ENCODE results near the gene TENT4B. TPM values are rescaled to one million over a fixed set of nuclear protein-coding genes. Genes with fewer than 3 reads are reported as not detected.

The TENT4B gene
- total RNA-seq, 6 donors from 2014 or later = 7.2 to 19.2 (median 10.6) TPM

GRCh38 chr16:50272687-50273381 lies 119.7 kb downstream of the TENT4B start:
- DNase-seq (no peak), ATAC-seq (ENCODE audit: low FRiP score in 2 of 2) (no peak)
- H3K27ac ChIP-seq = peak overlapping the region in 2 of 4 donors; percentile 24 to 85
- H3K4me1 ChIP-seq = peaks cover 0 to 79% (median 39%) of the 10 kb centered on the region in 4 donors
- no peaks in the 10 kb centered on the region for H3K36me3 ChIP-seq
- 85 to 100% methylated on average over 1 to 5 of the region's 5 CpGs for whole genome bisulfite sequencing, 2 donors
- no peak overlapping the region for H3K4me3 ChIP-seq
- TF ChIP-seq EP300 (IDR thresholded peaks at IDR 0.05) = no peak
- no peaks in the 10 kb centered on the region for H3K27me3 ChIP-seq
- no peaks in the 10 kb centered on the region for H3K9me3 ChIP-seq

GRCh38 chr16:50273382-50273690 lies 120.2 kb downstream of the TENT4B start:
- TF ChIP-seq POLR2A (IDR thresholded peaks at IDR 0.05) (no peak), POLR2AphosphoS5 (IDR thresholded peaks at IDR 0.05) (no peak), EP300 (IDR thresholded peaks at IDR 0.05) (no peak), CTCF (IDR thresholded peaks at IDR 0.05) (no peak)
- H3K36me3 ChIP-seq = no peaks in the 10 kb centered on the region
- no peak overlapping the region for H3K4me3 ChIP-seq
- H3K27ac ChIP-seq = peak overlapping the region in 3 of 4 donors; percentile 81 to 91 (median 85)
- DNase-seq (no peak), ATAC-seq (ENCODE audit: low FRiP score in 2 of 2) (no peak)
- H3K27me3 ChIP-seq = no peaks in the 10 kb centered on the region
- no peaks in the 10 kb centered on the region for H3K9me3 ChIP-seq
- peaks cover 0 to 74% (median 38%) of the 10 kb centered on the region in 4 donors for H3K4me1 ChIP-seq
- 71% methylated on average over 2 of the region's 2 CpGs; no CpG with 5 or more reads in 1 of the 2 donors for WGBS, 2 donors

- no peaks in the 10 kb centered on the region for H3K36me3 ChIP-seq
- H3K4me1 ChIP-seq = peaks cover 0 to 74% (median 40%) of the 10 kb centered on the region in 4 donors
- 50 to 58% methylated on average over 11 to 13 of the region's 13 CpGs for WGBS, 2 donors
- TF ChIP-seq CTCF (IDR thresholded peaks at IDR 0.05) (no peak), POLR2A (IDR thresholded peaks at IDR 0.05) (no peak), EP300 (IDR thresholded peaks at IDR 0.05) (no peak), POLR2AphosphoS5 (IDR thresholded peaks at IDR 0.05) (no peak)
- peak overlapping the region; percentile 79 to 91 (median 83) for H3K27ac ChIP-seq
- H3K9me3 ChIP-seq = no peaks in the 10 kb centered on the region
- peak overlapping the region in 3 of 4 donors; percentile 20 to 48 (median 43) for H3K4me3 ChIP-seq
- ATAC-seq (ENCODE audit: low FRiP score in 2 of 2) = peak in 1 of 2 donors; percentile 62
- H3K27me3 ChIP-seq = no peaks in the 10 kb centered on the region
- DNase-seq = peak in 1 of 2 donors; percentile 63
These were observed 120.8 kb downstream of the TENT4B start for GRCh38 chr16:50273888-50274325.

- TF ChIP-seq POLR2A (IDR thresholded peaks at IDR 0.05) = no peak
- TF ChIP-seq POLR2AphosphoS5 (IDR thresholded peaks at IDR 0.05) = no peak
- TF ChIP-seq CTCF (IDR thresholded peaks at IDR 0.05) = no peak
- TF ChIP-seq EP300 (IDR thresholded peaks at IDR 0.05) = no peak
- Histone ChIP-seq H3K27me3 (no peaks in the 10 kb centered on the region), H3K36me3 (no peaks in the 10 kb centered on the region), H3K4me1 (peaks cover 0 to 77% (median 46%) of the 10 kb centered on the region in 4 donors), H3K4me3 (peak overlapping the region; percentile 13 to 48 (median 32)), H3K27ac (peak overlapping the region; percentile 79 to 91 (median 83)), H3K9me3 (no peaks in the 10 kb centered on the region)
- ATAC-seq (ENCODE audit: low FRiP score in 2 of 2) = peak in 1 of 2 donors; percentile 38
- 50 to 52% methylated on average over 1 to 18 of the region's 18 CpGs for WGBS, 2 donors
- no peak for DNase-seq
These were observed 121.4 kb downstream of the TENT4B start for GRCh38 chr16:50274326-50275097.

GRCh38 chr16:50275098-50275415 lies 122.0 kb downstream of the TENT4B start:
- ATAC-seq (ENCODE audit: low FRiP score in 2 of 2) (no peak), DNase-seq (no peak)
- Histone ChIP-seq H3K27ac (peak overlapping the region; percentile 79 to 91 (median 83)), H3K4me3 (peak overlapping the region in 3 of 4 donors; percentile 20 to 48 (median 43)), H3K27me3 (no peaks in the 10 kb centered on the region), H3K9me3 (no peaks in the 10 kb centered on the region), H3K4me1 (peaks cover 0 to 78% (median 50%) of the 10 kb centered on the region in 4 donors), H3K36me3 (no peaks in the 10 kb centered on the region)
- WGBS, 2 donors = 100% methylated on average over 1 to 2 of the region's 3 CpGs
- TF ChIP-seq POLR2A (IDR thresholded peaks at IDR 0.05) (no peak), POLR2AphosphoS5 (IDR thresholded peaks at IDR 0.05) (no peak), CTCF (IDR thresholded peaks at IDR 0.05) (no peak), EP300 (IDR thresholded peaks at IDR 0.05) (no peak)

All from upper lobe of left lung (tissue), 6 donors.